GM23338 (cell line): ENCODE measurements around the gene MRPS22. TPM values are rescaled to one million over a fixed set of nuclear protein-coding genes. Genes with fewer than 3 reads are reported as not detected.

Source experiments
- ATAC-seq: fragments of 200-7000 bp; cut with Tn5 transposase; 3 replicates; pipeline ENCODE4 v1.9.1; 2020
- DNase-seq: peaks from one replicate; pipeline ENCODE4 v3.0.0-alpha.2; 2015; ENCODE audit warnings: low spot score
- H2AFZ ChIP-seq: fragments of 200-600 bp; sonication (generic); 2 replicates; pipeline ENCODE4 v1.8.0; 2016; ENCODE audit warnings: antibody characterized with exemption, mild to moderate bottlenecking, moderate library complexity
- H3F3A ChIP-seq: fragments of 200-600 bp; sonication (generic); replicated peaks from 2 replicates; pipeline ENCODE4 v1.8.0; 2017; ENCODE audit warnings: antibody characterized with exemption, mixed run types, low read depth
- H3K27ac ChIP-seq: fragments of 200-600 bp; sonication (generic); 2 replicates; pipeline ENCODE4 v1.6.1; 2016; ENCODE audit warnings: low read depth
- H3K27me3 ChIP-seq: fragments of 200-600 bp; sonication (generic); 2 replicates; pipeline ENCODE4 v1.8.0; 2016; ENCODE audit warnings: mild to moderate bottlenecking, mixed run types, moderate library complexity; ENCODE audit not compliant: insufficient read depth
- H3K36me3 ChIP-seq: fragments of 200-600 bp; sonication (generic); 2 replicates; pipeline ENCODE4 v1.8.0; 2016; ENCODE audit warnings: mild to moderate bottlenecking; ENCODE audit not compliant: insufficient read depth
- H3K4me1 ChIP-seq: fragments of 200-600 bp; sonication (generic); 2 replicates; pipeline ENCODE4 v1.8.0; 2016; ENCODE audit warnings: mild to moderate bottlenecking, moderate library complexity; ENCODE audit not compliant: insufficient read depth
- H3K4me2 ChIP-seq: fragments of 200-600 bp; sonication (generic); 2 replicates; pipeline ENCODE4 v1.7.1; 2017; ENCODE audit warnings: mixed run types
- H3K4me3 ChIP-seq: fragments of 200-600 bp; sonication (generic); 2 replicates; pipeline ENCODE4 v1.6.1; 2016; ENCODE audit warnings: mixed run types
- H3K79me2 ChIP-seq: fragments of 200-600 bp; sonication (generic); replicated peaks from 2 replicates; pipeline ENCODE4 v1.8.0; 2017; ENCODE audit warnings: mild to moderate bottlenecking; ENCODE audit not compliant: insufficient read depth
- H3K9me2 ChIP-seq: fragments of 200-600 bp; sonication (generic); 2 replicates; pipeline ENCODE4 v1.8.0; 2017; ENCODE audit not compliant: insufficient read depth
- H4K20me1 ChIP-seq: fragments of 200-600 bp; sonication (generic); replicated peaks from 2 replicates; pipeline ENCODE4 v1.8.0; 2017; ENCODE audit warnings: mild to moderate bottlenecking; ENCODE audit not compliant: insufficient read depth
- H3K27ac Mint-ChIP-seq: 2 replicates; pipeline ENCODE4 v1.8.0; 2020; ENCODE audit warnings: inconsistent platforms, mild to moderate bottlenecking, moderate library complexity, mixed read lengths
- H3K27me3 Mint-ChIP-seq: 3 replicates; pipeline ENCODE4 v1.8.0; 2022; ENCODE audit warnings: low read depth, mild to moderate bottlenecking, moderate library complexity, mixed read lengths, inconsistent platforms; ENCODE audit not compliant: insufficient read depth, poor library complexity
- H3K36me3 Mint-ChIP-seq: 3 replicates; pipeline ENCODE4 v1.8.0; 2021; ENCODE audit warnings: low read depth, mild to moderate bottlenecking, inconsistent platforms, moderate library complexity, mixed read lengths
- H3K4me1 Mint-ChIP-seq: 3 replicates; pipeline ENCODE4 v1.8.0; 2020; ENCODE audit warnings: mild to moderate bottlenecking, inconsistent platforms, mixed read lengths
- H3K4me3 Mint-ChIP-seq: 3 replicates; pipeline ENCODE4 v1.8.0; 2021; ENCODE audit warnings: moderate library complexity, mild to moderate bottlenecking, inconsistent platforms, mixed read lengths
- H3K9me3 Mint-ChIP-seq: 3 replicates; pipeline ENCODE4 v1.8.0; 2020; ENCODE audit warnings: moderate library complexity, mild to moderate bottlenecking, inconsistent platforms, mixed read lengths
- EZH2phosphoT487 ChIP-seq: fragments of 200-600 bp; sonication (generic); IDR thresholded peaks from one replicate; pipeline ENCODE4 v1.8.1; 2018; ENCODE audit warnings: antibody characterized with exemption; ENCODE audit not compliant: unreplicated experiment
- NANOG ChIP-seq: IDR thresholded peaks from 2 replicates; pipeline ENCODE4 v1.6.1; 2016; ENCODE audit warnings: antibody characterized with exemption, borderline replicate concordance
- POLR2AphosphoS5 ChIP-seq: IDR thresholded peaks from 2 replicates; pipeline ENCODE4 v1.6.1; 2016; ENCODE audit warnings: antibody characterized with exemption, low read depth
- ZNF331 ChIP-seq: fragments of 250-450 bp; sonication (Bioruptor Pico); IDR thresholded peaks from 2 replicates; pipeline ENCODE4 v1.5.0; 2020; ENCODE audit warnings: low read depth, mild to moderate bottlenecking, moderate library complexity
- polyA plus RNA-seq: library from polyadenylated mRNA; unstranded; fragments of >200 nt; fragmentation: Nextera tagmentation; extraction: Ambion mirVana; gene quantifications from 2 replicates; pipeline ENCODE4 v1.2.1, GENCODE V29; 2016
- total RNA-seq: library from RNA; depleted of rRNA; stranded (reverse); fragments of >200 nt; shearing (Covaris generic); gene quantifications from 2 replicates; pipeline ENCODE4 v1.2.3, GENCODE V29; 2014
- TF ChIP-seq, protein P1 (sequence below): fragments of 250-450 bp; sonication (Bioruptor Pico); IDR thresholded peaks from 2 replicates; pipeline ENCODE4 v1.5.0; 2020; ENCODE audit warnings: mild to moderate bottlenecking, moderate library complexity
- TF ChIP-seq, protein P2 (sequence below): IDR thresholded peaks from one replicate; pipeline ENCODE4 v1.6.1; 2018; ENCODE audit warnings: antibody characterized with exemption; ENCODE audit not compliant: unreplicated experiment
- TF ChIP-seq, protein P3 (sequence below), 2 experiments: fragments of 200-600 bp in 1 of 2; sonication (generic) in 1 of 2; conservative IDR thresholded peaks; 2 replicates each; pipeline versions ENCODE4 v1.5.1 to v1.6.1; 2016 to 2017; ENCODE audit warnings: antibody characterized with exemption in 2 of 2, low read depth in 2 of 2, mild to moderate bottlenecking in 2 of 2, moderate library complexity in 1 of 2
- TF ChIP-seq, protein P4 (sequence below): IDR thresholded peaks from 2 replicates; pipeline ENCODE4 v1.6.1; 2016; ENCODE audit warnings: antibody characterized with exemption

MRPS22 gene
- total and polyA plus RNA-seq, 2 experiments from 2014 or later, result 58.4 to 65.6 TPM

DNA sequence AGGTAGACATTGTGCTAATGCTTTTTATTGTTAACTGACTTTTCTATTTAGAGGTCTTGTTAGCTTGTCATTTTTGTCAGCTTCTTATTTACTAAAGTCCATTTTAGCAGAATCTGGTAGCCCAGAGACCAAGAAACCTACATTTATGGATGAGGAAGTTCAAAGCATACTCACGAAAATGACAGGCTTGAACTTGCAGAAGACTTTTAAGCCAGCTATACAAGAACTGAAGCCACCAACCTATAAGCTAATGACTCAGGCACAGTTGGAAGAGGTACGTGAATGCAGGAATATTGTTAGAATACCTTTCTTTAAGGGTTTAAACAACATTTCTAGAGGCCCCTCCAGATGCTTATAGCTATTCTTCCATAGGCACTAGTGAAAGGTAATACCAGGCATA lies 3.0 kb downstream of the MRPS22 start:
- no peak overlapping the region for H2AFZ ChIP-seq
- no peak overlapping the region for H3K4me2 ChIP-seq
- no peak for ATAC-seq
- Mint-ChIP-seq H3K36me3 (peaks cover 28% of the 10 kb centered on the region; the same call in 2 of the 3 replicates), H3K9me3 (no peaks in the 10 kb centered on the region), H3K27ac (no peak overlapping the region), H3K27me3 (peaks cover 3% of the 10 kb centered on the region), H3K4me3 (no peak overlapping the region), H3K4me1 (no peaks in the 10 kb centered on the region)
- H3K4me1 ChIP-seq, result peaks cover 4% of the 10 kb centered on the region; the same call in 1 of the 2 replicates
- DNase-seq, result no peak
- H3K36me3 ChIP-seq, result peaks cover 9% of the 10 kb centered on the region
- H3K79me2 ChIP-seq, result peaks cover 25% of the 10 kb centered on the region
- peaks cover 2% of the 10 kb centered on the region; the same call in 1 of the 2 replicates for H3K27me3 ChIP-seq
- peaks cover 11% of the 10 kb centered on the region for H3K9me2 ChIP-seq
- TF ChIP-seq NANOG (no peak), ZNF331 (CRISPR knock-in tag) (no peak), POLR2AphosphoS5 (no peak), EZH2phosphoT487 (no peak)
- TF ChIP-seq, protein P1, sequence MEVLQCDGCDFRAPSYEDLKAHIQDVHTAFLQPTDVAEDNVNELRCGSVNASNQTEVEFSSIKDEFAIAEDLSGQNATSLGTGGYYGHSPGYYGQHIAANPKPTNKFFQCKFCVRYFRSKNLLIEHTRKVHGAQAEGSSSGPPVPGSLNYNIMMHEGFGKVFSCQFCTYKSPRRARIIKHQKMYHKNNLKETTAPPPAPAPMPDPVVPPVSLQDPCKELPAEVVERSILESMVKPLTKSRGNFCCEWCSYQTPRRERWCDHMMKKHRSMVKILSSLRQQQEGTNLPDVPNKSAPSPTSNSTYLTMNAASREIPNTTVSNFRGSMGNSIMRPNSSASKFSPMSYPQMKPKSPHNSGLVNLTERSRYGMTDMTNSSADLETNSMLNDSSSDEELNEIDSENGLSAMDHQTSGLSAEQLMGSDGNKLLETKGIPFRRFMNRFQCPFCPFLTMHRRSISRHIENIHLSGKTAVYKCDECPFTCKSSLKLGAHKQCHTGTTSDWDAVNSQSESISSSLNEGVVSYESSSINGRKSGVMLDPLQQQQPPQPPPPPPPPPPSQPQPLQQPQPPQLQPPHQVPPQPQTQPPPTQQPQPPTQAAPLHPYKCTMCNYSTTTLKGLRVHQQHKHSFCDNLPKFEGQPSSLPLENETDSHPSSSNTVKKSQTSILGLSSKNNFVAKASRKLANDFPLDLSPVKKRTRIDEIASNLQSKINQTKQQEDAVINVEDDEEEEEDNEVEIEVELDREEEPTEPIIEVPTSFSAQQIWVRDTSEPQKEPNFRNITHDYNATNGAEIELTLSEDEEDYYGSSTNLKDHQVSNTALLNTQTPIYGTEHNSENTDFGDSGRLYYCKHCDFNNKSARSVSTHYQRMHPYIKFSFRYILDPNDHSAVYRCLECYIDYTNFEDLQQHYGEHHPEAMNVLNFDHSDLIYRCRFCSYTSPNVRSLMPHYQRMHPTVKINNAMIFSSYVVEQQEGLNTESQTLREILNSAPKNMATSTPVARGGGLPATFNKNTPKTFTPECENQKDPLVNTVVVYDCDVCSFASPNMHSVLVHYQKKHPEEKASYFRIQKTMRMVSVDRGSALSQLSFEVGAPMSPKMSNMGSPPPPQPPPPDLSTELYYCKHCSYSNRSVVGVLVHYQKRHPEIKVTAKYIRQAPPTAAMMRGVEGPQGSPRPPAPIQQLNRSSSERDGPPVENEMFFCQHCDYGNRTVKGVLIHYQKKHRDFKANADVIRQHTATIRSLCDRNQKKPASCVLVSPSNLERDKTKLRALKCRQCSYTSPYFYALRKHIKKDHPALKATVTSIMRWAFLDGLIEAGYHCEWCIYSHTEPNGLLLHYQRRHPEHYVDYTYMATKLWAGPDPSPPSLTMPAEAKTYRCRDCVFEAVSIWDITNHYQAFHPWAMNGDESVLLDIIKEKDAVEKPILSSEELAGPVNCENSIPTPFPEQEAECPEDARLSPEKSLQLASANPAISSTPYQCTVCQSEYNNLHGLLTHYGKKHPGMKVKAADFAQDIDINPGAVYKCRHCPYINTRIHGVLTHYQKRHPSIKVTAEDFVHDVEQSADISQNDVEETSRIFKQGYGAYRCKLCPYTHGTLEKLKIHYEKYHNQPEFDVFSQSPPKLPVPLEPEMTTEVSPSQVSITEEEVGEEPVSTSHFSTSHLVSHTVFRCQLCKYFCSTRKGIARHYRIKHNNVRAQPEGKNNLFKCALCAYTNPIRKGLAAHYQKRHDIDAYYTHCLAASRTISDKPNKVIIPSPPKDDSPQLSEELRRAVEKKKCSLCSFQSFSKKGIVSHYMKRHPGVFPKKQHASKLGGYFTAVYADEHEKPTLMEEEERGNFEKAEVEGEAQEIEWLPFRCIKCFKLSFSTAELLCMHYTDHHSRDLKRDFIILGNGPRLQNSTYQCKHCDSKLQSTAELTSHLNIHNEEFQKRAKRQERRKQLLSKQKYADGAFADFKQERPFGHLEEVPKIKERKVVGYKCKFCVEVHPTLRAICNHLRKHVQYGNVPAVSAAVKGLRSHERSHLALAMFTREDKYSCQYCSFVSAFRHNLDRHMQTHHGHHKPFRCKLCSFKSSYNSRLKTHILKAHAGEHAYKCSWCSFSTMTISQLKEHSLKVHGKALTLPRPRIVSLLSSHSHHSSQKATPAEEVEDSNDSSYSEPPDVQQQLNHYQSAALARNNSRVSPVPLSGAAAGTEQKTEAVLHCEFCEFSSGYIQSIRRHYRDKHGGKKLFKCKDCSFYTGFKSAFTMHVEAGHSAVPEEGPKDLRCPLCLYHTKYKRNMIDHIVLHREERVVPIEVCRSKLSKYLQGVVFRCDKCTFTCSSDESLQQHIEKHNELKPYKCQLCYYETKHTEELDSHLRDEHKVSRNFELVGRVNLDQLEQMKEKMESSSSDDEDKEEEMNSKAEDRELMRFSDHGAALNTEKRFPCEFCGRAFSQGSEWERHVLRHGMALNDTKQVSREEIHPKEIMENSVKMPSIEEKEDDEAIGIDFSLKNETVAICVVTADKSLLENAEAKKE (CRISPR knock-in tag), result no peak
- TF ChIP-seq, protein P2, sequence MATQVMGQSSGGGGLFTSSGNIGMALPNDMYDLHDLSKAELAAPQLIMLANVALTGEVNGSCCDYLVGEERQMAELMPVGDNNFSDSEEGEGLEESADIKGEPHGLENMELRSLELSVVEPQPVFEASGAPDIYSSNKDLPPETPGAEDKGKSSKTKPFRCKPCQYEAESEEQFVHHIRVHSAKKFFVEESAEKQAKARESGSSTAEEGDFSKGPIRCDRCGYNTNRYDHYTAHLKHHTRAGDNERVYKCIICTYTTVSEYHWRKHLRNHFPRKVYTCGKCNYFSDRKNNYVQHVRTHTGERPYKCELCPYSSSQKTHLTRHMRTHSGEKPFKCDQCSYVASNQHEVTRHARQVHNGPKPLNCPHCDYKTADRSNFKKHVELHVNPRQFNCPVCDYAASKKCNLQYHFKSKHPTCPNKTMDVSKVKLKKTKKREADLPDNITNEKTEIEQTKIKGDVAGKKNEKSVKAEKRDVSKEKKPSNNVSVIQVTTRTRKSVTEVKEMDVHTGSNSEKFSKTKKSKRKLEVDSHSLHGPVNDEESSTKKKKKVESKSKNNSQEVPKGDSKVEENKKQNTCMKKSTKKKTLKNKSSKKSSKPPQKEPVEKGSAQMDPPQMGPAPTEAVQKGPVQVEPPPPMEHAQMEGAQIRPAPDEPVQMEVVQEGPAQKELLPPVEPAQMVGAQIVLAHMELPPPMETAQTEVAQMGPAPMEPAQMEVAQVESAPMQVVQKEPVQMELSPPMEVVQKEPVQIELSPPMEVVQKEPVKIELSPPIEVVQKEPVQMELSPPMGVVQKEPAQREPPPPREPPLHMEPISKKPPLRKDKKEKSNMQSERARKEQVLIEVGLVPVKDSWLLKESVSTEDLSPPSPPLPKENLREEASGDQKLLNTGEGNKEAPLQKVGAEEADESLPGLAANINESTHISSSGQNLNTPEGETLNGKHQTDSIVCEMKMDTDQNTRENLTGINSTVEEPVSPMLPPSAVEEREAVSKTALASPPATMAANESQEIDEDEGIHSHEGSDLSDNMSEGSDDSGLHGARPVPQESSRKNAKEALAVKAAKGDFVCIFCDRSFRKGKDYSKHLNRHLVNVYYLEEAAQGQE, result no peak
- TF ChIP-seq, protein P3, sequence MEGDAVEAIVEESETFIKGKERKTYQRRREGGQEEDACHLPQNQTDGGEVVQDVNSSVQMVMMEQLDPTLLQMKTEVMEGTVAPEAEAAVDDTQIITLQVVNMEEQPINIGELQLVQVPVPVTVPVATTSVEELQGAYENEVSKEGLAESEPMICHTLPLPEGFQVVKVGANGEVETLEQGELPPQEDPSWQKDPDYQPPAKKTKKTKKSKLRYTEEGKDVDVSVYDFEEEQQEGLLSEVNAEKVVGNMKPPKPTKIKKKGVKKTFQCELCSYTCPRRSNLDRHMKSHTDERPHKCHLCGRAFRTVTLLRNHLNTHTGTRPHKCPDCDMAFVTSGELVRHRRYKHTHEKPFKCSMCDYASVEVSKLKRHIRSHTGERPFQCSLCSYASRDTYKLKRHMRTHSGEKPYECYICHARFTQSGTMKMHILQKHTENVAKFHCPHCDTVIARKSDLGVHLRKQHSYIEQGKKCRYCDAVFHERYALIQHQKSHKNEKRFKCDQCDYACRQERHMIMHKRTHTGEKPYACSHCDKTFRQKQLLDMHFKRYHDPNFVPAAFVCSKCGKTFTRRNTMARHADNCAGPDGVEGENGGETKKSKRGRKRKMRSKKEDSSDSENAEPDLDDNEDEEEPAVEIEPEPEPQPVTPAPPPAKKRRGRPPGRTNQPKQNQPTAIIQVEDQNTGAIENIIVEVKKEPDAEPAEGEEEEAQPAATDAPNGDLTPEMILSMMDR (conservative IDR thresholded peaks at IDR 0.05; ENCODE audit: low read depth in 2 of 2), result no peak
- TF ChIP-seq, protein P4, sequence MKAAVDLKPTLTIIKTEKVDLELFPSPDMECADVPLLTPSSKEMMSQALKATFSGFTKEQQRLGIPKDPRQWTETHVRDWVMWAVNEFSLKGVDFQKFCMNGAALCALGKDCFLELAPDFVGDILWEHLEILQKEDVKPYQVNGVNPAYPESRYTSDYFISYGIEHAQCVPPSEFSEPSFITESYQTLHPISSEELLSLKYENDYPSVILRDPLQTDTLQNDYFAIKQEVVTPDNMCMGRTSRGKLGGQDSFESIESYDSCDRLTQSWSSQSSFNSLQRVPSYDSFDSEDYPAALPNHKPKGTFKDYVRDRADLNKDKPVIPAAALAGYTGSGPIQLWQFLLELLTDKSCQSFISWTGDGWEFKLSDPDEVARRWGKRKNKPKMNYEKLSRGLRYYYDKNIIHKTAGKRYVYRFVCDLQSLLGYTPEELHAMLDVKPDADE, result no peak
- H4K20me1 ChIP-seq, result no peaks in the 10 kb centered on the region; the same call in 1 of the 2 replicates
- no peaks in the 10 kb centered on the region for H3F3A ChIP-seq
- no peak overlapping the region for H3K4me3 ChIP-seq
- H3K27ac ChIP-seq, result no peak overlapping the region
